Endodermal cell (in vitro differentiated cells): ENCODE data around the gene PHLDB2. TPM values are rescaled to one million over a fixed set of nuclear protein-coding genes. Genes with fewer than 3 reads are reported as not detected.

ENCODE experiments used
- DNase-seq: peaks from one replicate; pipeline ENCODE4 v3.0.0-alpha.2; 2017
- H3K27ac ChIP-seq: 2 replicates; pipeline ENCODE4 v1.5.1; 2013; ENCODE audit warnings: mild to moderate bottlenecking, low read depth, low read length, moderate library complexity
- H3K27me3 ChIP-seq: 2 replicates; pipeline ENCODE4 v1.6.1; 2013; ENCODE audit warnings: mild to moderate bottlenecking, low read length, moderate library complexity; ENCODE audit not compliant: insufficient read depth, control insufficient read depth, poor library complexity, severe bottlenecking
- H3K36me3 ChIP-seq: 2 replicates; pipeline ENCODE4 v1.7.0; 2013; ENCODE audit warnings: mild to moderate bottlenecking, low read length, moderate library complexity; ENCODE audit not compliant: control insufficient read depth, insufficient read depth
- H3K4me1 ChIP-seq: one replicate; pipeline ENCODE4 v1.7.0; 2013; ENCODE audit warnings: low read length; ENCODE audit not compliant: control insufficient read depth, insufficient read depth
- H3K4me3 ChIP-seq: 2 replicates; pipeline ENCODE4 v1.5.1; 2013; ENCODE audit warnings: mild to moderate bottlenecking, low read length, moderate library complexity
- H3K9ac ChIP-seq: 2 replicates; pipeline ENCODE4 v1.6.1; 2013; ENCODE audit warnings: mild to moderate bottlenecking, low read length, moderate library complexity; ENCODE audit not compliant: poor library complexity, severe bottlenecking; ENCODE audit errors: extremely low read depth
- H3K9me3 ChIP-seq: 2 replicates; pipeline ENCODE4 v1.6.1; 2013; ENCODE audit warnings: mild to moderate bottlenecking, low read length, moderate library complexity; ENCODE audit not compliant: control insufficient read depth
- H3K27ac Mint-ChIP-seq: 2 replicates; pipeline ENCODE4 v1.8.0; 2020; ENCODE audit warnings: mixed read lengths
- H3K27me3 Mint-ChIP-seq: 2 replicates; pipeline ENCODE4 v1.8.0; 2021; ENCODE audit warnings: mild to moderate bottlenecking, mixed read lengths; ENCODE audit not compliant: insufficient read depth
- H3K36me3 Mint-ChIP-seq: 2 replicates; pipeline ENCODE4 v1.8.0; 2020; ENCODE audit warnings: low read depth, mixed read lengths
- H3K4me1 Mint-ChIP-seq: 2 replicates; pipeline ENCODE4 v1.8.0; 2020; ENCODE audit warnings: mixed read lengths
- H3K4me3 Mint-ChIP-seq: 2 replicates; pipeline ENCODE4 v1.8.0; 2020; ENCODE audit warnings: mild to moderate bottlenecking, moderate library complexity, mixed read lengths
- H3K9me3 Mint-ChIP-seq: 2 replicates; pipeline ENCODE4 v1.8.0; 2020; ENCODE audit warnings: mild to moderate bottlenecking, mixed read lengths
- CTCF ChIP-seq: fragments of 200-600 bp; sonication (generic); conservative IDR thresholded peaks from 2 replicates; pipeline ENCODE4 v1.5.0; 2021; ENCODE audit warnings: antibody characterized with exemption, mild to moderate bottlenecking
- WGBS, 2 experiments: methylation state at CpG; one replicate each; pipeline versions ENCODE4 v1.1.5 to v1.1.7; 2013; ENCODE audit warnings: missing lambda C conversion rate in 2 of 2, mixed read lengths in 1 of 2; ENCODE audit not compliant: insufficient coverage in 1 of 2, insufficient read length in 1 of 2; 5-methylcytosine and 5-hydroxymethylcytosine counted together
- total RNA-seq, 2 donors: library from RNA; stranded (reverse); fragmentation: NEBNext Ultra II Directional in 1 of 2; extraction: Animal tissue kit (Norgen Biotek cat#: 25700) in 1 of 2; gene quantifications; 2 replicates in 1 of 2; 3 replicates in 1 of 2; pipeline ENCODE4 v1.2.1, GENCODE V29; 2021

PHLDB2 gene
- total RNA-seq, 2 donors from 2014 or later = 59.5 to 67.4 TPM

DNA sequence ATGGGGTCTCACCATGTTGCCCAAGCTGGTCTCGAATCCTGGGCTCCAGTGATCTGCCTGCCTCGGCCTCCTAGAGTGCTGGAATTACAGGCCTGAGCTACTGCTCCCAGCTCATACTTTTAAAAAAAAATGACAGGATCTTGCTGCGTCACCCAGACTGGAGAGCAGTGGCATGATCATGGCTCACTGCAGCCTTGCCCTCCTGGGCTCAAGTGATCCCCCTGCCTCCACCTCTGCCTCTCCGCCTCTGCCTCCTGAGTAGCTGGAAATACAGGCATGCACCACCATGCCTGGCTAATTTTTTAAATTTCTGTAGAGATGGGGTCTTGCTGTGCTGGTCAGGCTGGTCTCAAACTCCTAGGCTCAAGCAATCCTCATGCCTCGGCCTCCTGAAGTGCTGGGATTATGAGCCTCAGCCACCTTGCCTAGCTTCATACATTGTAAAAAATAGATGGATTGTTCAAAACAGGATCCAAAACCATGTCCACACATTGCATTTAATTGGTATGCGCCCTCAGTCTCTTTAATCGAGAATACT lies 8.9 kb downstream of the PHLDB2 start:
- Mint-ChIP-seq H3K36me3 (peaks cover 5% of the 10 kb centered on the region), H3K9me3 (no peaks in the 10 kb centered on the region), H3K27me3 (no peaks in the 10 kb centered on the region), H3K27ac (peak overlapping the region; percentile 74), H3K4me1 (peaks cover 84% of the 10 kb centered on the region), H3K4me3 (no peak overlapping the region)
- H3K27me3 ChIP-seq = no peaks in the 10 kb centered on the region
- no peak for DNase-seq
- TF ChIP-seq CTCF = no peak
- 89 to 100% methylated on average over 4 to 7 of the region's 7 CpGs for WGBS, 2 experiments
- H3K9me3 ChIP-seq = no peaks in the 10 kb centered on the region
- no peak overlapping the region for H3K27ac ChIP-seq
- no peak overlapping the region for H3K9ac ChIP-seq
- no peaks in the 10 kb centered on the region for H3K36me3 ChIP-seq
- H3K4me1 ChIP-seq = peaks cover 31% of the 10 kb centered on the region
- H3K4me3 ChIP-seq = no peak overlapping the region

DNA sequence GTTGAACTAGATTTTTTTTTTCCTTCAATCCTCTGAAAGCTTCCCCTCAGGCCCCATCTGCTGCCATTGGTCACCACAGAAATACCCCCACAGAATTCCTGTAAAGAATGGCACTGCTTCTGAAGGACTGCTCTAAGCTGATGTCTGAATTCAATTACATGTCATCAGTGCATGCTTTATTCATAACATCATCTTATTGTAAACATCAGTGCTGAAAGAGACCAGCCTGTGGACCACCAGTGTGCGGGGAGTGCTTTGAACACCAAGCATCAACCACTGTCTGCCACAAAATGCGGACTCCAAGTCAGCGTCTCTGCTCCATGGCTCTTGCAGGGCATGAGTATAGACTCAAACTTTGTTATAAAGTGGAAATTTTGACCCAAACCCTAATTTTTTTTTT lies 11.6 kb downstream of the PHLDB2 start:
- H3K9me3 Mint-ChIP-seq = no peaks in the 10 kb centered on the region
- Histone ChIP-seq H3K27ac (peak overlapping the region; percentile 78), H3K27me3 (no peaks in the 10 kb centered on the region), H3K4me1 (peaks cover 12% of the 10 kb centered on the region), H3K36me3 (no peaks in the 10 kb centered on the region), H3K9ac (no peak overlapping the region), H3K4me3 (no peak overlapping the region), H3K9me3 (no peaks in the 10 kb centered on the region)
- TF ChIP-seq CTCF = no peak
- DNase-seq = no peak
- no peak overlapping the region for H3K27ac Mint-ChIP-seq
- H3K4me1 Mint-ChIP-seq = peaks cover 71% of the 10 kb centered on the region
- no peaks in the 10 kb centered on the region for H3K27me3 Mint-ChIP-seq
- 80 to 94% methylated on average over 1 to 3 of the region's 3 CpGs for WGBS, 2 experiments
- H3K36me3 Mint-ChIP-seq = peaks cover 5% of the 10 kb centered on the region
- peak overlapping the region; percentile 20 for H3K4me3 Mint-ChIP-seq

DNA sequence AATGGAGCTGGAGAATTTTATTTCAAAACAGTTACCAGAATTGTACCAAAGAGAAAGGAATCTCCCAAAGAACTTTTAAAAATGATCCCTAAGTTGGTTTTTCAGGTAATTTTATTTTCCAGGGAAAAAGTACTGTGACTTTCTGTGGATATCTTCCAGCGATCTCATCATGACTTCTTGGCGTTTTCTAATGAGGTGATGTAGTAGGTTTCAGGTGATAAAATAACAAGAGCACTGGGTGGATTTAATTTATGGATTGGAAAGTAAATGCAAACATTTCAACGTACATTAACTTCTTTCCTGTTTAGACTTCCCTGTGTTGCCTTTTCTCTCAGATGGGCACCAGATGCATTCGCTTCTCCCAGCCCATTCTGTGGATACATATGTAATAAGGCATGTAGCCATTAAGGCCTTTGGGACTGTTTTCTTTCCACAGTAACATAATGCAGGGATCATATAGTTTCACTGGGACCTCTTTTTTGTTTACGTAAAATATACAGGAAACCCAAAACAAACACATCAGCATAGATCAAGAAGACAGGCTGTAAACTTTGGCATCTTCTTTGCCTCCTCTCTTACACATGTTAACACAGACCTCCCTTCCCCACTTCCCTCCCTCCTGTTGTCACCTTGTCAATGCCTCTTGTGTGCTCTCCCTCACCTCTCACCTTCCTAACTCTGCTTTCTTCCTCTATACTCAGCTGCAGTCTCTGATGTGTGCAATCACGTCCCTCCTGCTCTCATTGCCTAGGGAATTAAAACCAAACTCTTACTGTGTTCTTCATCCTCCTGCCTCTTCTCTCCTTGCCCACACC lies 13.0 kb downstream of the PHLDB2 start:
- peaks cover 61% of the 10 kb centered on the region for H3K4me1 Mint-ChIP-seq

More for the DNA sequence above, 13.0 kb downstream of the PHLDB2 start:
- peaks cover 8% of the 10 kb centered on the region for H3K9me3 Mint-ChIP-seq
- peak overlapping the region; percentile 9 for H3K27ac Mint-ChIP-seq
- H3K27me3 Mint-ChIP-seq = no peaks in the 10 kb centered on the region
- Histone ChIP-seq H3K9me3 (no peaks in the 10 kb centered on the region), H3K36me3 (peaks cover 5% of the 10 kb centered on the region), H3K27ac (peak overlapping the region; percentile 1), H3K9ac (no peak overlapping the region), H3K4me3 (no peak overlapping the region), H3K4me1 (peaks cover 12% of the 10 kb centered on the region), H3K27me3 (no peaks in the 10 kb centered on the region)
- H3K36me3 Mint-ChIP-seq = peaks cover 13% of the 10 kb centered on the region
- no peak for TF ChIP-seq CTCF
- no peak for DNase-seq
- WGBS, 2 experiments = 86 to 93% methylated on average over 5 to 6 of the region's 6 CpGs
- no peak overlapping the region for H3K4me3 Mint-ChIP-seq
